ENCODE data around the gene KAT5.

GRCh38 chr11:65719871-65720210, 7.8 kb downstream of the KAT5 start:
- no peak for TF ChIP-seq EZH2 (IDR thresholded peaks at IDR 0.05; ENCODE audit: insufficient read depth, low read length)
- TF ChIP-seq, protein P1, sequence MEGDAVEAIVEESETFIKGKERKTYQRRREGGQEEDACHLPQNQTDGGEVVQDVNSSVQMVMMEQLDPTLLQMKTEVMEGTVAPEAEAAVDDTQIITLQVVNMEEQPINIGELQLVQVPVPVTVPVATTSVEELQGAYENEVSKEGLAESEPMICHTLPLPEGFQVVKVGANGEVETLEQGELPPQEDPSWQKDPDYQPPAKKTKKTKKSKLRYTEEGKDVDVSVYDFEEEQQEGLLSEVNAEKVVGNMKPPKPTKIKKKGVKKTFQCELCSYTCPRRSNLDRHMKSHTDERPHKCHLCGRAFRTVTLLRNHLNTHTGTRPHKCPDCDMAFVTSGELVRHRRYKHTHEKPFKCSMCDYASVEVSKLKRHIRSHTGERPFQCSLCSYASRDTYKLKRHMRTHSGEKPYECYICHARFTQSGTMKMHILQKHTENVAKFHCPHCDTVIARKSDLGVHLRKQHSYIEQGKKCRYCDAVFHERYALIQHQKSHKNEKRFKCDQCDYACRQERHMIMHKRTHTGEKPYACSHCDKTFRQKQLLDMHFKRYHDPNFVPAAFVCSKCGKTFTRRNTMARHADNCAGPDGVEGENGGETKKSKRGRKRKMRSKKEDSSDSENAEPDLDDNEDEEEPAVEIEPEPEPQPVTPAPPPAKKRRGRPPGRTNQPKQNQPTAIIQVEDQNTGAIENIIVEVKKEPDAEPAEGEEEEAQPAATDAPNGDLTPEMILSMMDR (IDR thresholded peaks at IDR 0.05; ENCODE audit: insufficient read depth, low read depth, low read length) = no peak

Data from astrocyte (in vitro differentiated cells and primary cell).